ENCODE data around the gene TMEM98.
A peak's percentile ranks its signal among the peaks of the same experiment; 100 is the strongest.
"Not testable (repeated sequence)": the region's sequence is repeated elsewhere in the genome, so short reads cannot be mapped to it uniquely, and the experiment has no call there.

TMEM98 gene

DNA sequence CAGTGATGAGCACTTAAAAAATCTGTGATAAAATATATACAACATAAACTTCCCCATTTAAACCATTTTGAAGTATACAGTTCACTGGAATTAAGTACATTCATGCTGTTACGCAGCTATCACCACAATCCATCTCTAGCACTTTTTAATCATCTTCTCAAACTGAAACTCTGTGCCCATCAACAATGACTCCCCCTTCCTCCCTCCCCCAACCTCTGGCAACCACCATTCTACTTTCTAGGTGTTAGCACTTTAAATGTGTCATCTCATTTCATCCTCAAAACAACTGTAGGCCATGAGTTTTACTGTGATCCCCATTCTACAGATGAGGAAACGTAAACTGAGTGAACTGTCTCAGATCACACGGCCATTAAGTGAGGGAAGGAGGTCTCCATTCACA is 13.8 kb upstream of the TMEM98 start:
- no peak for DNase-seq (ENCODE audit: low read depth, low spot score)

DNA sequence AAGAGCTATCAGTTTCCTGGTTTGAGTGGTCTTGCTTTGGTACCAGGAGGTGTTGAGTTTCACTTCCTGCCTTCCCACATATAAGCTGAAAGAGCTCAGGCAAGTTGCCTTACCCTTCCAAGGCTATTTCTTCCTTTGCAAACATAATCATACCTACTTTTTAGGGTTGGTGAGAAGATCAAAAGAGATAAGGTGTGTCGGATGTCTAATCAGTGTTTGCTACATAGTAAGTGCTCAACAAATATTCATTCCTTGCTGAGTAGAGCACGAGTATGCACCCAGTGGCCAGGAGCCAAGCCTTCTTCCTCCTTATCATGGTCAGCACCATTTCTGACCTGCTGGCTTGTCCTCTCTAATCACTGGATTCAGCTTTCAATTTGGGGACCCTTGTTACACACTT is 12.7 kb upstream of the TMEM98 start:
- DNase-seq (ENCODE audit: low read depth, low spot score), result no peak

DNA sequence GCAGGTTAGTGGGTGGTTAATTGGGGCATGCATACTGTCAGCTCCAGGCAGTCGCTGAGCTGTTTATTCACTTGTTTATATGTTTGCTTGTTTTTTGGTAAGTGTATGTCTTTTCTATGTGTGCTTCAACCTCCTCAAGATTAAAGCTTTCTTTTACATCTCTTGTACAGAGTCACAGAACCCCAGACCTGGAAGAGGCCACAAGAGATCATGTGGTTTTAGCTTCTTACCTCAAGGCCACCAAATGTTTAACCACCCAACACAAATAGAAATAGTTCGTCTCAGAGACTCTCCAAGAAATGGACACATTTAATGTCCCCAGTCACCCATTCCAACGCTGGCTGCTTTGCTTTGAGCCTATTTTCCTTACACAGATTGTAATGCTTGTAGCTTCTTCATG is 11.8 kb upstream of the TMEM98 start:
- no peak for DNase-seq (ENCODE audit: low read depth, low spot score)

DNA sequence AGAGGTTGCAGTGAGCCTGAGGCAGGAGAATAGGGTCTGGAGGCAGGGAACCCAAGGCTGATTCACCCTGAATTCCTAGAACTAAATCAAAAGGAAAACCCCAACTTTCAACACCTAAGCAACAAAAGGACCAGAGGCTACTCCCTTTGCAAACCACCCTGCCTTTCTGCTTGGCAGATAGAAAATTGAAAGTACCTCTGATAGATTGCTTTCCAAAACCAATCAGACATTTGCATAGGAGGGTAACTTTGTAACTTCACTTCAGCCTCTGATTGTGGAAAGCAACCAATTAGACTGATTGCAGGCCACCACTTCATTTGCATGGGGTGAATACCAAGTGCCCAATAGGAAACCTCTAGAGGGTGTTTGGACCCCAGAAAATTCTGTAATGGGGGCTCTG is 10.9 kb upstream of the TMEM98 start:
- no peak for DNase-seq (ENCODE audit: low read depth, low spot score)

DNA sequence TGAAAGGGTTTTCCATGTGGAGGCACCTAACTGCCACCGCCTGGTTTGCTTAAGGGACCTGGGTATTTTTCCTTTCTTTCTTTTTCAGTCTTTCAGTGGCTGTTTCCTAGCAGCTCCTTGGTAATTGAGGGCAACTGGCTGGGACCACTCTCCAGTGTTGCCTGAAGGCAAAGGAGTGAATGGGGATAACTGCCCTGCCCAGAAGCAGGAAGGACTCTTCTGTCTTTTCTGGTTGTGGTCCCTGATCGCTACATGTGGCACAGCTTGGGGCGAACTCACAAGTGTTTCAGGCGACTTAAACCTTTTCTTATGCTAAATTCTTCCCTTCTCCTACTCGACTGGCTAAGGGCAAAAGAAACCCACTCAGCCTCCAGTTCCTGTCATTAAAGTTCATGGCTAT is 10.1 kb upstream of the TMEM98 start:
- no peak for DNase-seq (ENCODE audit: low read depth, low spot score)

DNA sequence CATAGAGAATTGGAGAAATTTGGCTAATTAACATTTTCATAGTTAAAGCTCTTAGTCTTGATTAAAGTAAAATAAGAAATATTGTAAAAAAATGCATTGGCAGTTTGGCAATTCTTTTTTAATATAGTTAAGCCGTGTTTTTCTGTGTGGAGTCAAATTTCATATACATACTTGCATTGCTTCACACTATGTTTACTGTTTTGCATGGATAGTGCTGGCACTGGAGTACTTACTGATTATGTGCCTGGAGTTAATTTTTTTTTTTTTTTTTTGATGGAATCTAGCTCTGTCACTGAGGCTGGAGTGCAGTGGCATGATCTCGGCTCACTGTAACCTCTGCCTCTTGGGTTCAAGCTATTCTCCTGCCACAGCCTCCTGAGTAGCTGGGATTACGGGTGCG is 8.1 kb upstream of the TMEM98 start:
- DNase-seq (ENCODE audit: low read depth, low spot score), result not testable (repeated sequence)

DNA sequence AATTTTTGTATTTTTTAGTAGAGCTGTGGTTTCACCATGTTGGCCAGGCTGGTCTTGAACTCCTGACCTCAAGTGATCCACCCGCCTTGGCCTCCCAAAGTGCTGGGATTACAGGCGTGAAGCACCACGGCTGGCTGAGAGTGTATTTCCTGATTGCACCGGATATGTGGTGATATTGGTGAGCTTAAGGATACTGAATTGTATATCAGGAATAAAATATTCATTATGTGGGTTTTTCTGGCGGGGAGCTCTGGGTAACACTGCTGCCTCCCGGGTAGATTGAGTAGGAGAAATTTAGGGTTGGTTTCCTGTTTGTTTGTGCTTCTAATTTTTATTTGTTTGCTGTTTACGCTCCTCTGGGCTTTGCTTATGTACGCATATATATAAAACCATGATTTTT is 7.7 kb upstream of the TMEM98 start:
- no peak for DNase-seq (ENCODE audit: low read depth, low spot score)

DNA sequence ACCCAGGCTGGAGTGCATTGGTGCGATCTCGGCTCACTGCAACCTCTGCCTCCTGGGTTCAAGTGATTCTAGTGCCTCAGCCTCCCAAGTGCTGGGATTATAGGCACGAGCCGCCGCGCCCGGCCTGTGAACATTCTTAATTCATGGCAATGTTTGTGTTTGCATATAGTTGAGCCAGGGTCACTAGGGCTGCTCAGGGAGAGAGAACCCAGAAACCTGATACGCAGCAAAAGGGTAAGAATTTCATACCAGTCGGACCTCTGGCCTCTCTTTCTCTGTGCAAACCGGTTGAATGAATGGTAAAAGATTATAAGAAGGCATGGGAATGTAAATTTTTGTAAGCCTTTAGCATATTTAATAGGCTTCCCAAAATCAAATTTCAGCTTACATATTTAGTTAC is 6.9 kb upstream of the TMEM98 start:
- no peak for DNase-seq (ENCODE audit: low read depth, low spot score)

DNA sequence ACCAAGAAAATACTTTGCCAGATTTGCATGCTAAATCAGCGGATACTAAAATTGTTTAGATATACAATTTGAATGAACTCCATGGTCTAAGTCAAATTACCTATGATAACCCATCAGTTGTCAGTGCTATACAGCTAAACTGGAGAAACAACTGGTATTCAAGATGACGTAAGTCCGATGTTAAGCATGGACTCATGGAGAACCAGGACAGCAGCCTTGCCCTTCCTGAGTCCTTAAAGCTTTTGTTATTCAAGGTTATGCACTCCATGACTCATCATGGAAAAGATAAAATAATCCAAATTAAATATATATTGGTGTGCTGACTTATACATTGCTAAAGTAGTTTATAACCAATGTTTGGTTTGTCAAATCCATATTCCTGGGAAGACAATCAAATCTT is 4.0 kb upstream of the TMEM98 start:
- not testable (repeated sequence) for DNase-seq (ENCODE audit: low read depth, low spot score)

DNA sequence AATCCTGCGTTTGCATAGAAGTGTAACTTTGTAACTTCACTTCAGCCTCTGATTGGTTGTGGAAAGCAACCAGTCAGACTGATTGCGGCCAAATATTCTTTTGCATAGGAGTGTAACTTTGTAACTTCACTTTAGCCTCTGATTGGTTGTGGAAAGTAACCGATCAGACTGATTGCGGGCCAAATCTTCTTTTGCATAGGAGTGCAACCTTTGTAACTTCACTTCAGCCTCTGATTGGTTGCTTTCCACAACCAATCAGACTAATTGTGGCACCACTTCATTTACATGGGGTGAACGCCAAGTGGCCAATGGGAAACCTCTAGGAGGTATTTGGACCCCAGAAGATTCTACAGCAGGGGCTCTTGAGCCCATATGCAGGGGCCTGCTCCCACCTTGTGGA is 1.8 kb upstream of the TMEM98 start:
- DNase-seq (ENCODE audit: low read depth, low spot score), result no peak

DNA sequence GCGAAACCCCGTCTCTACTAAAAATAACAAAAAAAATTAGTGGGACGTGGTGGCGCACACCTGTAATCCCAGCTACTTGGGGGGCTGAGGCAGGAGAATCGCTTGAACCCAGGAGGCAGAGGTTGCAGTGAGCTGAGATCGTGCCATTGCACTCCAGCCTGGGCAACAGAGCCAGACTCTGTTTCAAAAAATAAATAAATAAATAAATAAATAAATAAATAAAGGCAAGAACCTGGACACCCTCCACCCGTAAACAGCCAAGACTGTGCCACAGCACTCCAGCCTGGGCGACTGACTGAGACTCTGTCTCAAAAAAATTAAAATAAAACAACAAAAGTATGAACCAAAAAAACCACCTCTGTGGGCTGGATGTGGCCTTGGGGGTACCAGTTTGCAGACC is 1.2 kb upstream of the TMEM98 start:
- not testable (repeated sequence) for DNase-seq (ENCODE audit: low read depth, low spot score)

DNA sequence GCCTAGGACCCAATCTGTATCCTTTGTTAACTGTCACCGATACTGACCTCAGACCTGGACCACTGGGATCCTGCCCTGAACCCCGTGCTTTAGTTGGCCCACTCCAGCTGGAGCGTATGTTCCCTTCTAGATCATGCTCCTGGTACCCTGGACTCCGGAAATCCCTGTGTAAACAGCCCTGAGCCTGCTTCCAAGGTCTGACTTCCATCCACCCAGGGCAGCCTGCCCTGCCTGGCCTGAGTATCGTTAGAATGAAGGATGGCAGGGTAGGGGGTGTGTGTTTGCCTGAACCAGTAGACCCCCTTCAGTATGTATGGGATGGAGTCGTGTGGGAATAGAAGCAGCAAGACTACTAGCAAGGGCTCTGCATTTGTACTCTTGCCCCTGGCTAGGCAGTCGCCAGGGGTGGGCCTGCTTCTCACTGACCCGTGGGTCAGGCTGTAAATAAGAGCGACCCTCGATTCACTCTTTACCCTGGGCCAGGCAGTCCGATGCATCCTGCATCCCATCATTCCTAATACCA is 691 bp upstream of the TMEM98 start:
- DNase-seq (ENCODE audit: low read depth, low spot score), result no peak

DNA sequence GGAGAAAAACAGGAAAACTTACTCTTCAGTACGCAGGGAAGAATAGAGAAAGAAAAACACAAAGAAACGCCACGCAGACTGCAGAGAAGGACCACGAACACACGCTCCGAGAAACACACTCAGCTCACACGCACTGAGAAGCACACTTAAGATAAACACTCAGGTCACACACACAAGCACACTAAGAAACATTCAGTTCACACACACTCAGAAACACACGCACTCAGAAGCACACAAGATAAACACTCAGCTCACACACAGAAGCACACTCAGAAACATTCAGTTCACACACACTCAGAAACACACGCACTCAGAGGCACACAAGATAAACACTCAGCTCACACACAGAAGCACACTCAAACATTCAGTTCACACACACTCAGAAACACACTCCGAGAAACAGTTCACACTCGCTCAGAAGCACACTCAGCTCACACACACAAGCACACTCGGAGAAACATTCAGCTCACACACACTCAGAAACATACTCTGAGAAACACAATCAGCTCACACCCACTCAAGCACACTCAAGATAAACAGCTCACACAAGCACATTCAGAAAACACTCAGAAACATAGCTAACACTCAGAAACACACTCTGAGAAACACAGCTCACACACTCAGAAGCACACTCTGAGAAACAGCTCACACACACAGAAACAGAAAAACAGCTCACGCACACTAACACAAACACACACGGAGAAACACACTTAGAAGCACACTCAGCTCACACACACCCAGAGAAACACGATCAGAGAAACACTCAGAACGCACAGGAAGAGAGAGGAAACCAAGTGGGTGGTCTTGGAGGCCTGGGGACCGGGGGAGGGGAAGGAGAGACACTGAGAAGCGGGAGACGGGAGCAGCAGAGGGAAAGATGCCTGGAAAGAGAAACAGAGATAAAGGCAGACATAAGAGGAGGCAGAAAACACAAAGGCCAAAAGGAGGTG is 908 bp downstream of the TMEM98 start:
- DNase-seq (ENCODE audit: low read depth, low spot score), result no peak

DNA sequence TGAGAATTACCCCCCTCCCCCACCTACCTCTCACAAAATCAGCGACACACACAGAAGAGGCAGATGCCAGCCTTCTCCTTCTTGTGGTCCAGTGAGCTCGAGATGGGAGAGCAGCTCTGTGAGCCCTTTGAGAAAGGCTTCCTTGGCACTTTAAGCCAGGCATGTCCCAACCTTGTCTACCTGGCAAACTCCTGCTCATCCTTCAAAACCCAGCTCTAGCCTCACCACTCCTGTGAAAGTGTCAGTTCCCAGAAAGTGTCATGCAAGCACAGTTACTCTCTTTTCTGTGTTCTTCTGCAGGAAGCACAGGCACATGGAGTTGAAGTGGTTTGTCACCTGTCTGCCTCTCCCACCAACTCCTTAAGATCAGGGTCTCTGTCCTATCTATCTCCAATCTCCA is 1.6 kb downstream of the TMEM98 start:
- no peak for DNase-seq (ENCODE audit: low read depth, low spot score)

DNA sequence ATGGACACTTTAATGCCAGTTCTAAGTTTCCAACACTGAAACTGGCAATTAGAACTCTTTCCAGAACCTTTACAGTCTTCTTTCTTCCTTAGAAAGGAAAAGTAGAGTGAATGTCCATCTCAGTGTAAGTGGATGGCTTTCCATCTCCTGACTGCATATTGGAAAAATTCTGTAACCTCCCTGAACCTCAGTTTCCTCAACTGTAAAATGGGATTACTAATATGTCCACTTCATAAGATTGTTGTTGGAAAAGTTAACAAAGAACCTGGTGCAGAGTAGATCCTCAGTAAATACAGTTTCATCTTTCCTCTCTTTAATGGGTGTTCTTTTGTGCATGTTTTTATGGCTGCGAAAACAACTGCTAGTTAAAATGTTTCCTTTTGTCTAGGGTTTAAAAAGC is 2.6 kb downstream of the TMEM98 start:
- DNase-seq (ENCODE audit: low read depth, low spot score), result no peak

DNA sequence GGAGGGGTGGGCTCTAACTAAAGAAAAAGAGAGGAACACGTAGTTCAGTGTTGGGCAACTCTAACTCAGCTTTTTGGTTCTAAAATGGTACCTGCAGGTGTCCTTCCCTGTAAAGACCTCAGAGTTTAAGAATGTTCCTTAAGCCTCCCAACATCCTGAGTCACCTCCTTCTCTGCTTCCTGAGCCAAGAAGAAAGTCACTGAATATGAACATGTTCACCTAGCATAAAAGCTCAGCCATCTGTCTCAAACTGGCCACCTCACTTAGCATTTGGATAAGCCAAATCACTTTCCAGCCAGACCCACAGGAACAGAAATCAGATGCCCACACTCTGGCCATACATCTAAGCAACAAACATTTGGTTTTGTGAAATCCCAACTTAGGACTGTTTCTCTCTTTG is 3.7 kb downstream of the TMEM98 start:
- no peak for DNase-seq (ENCODE audit: low read depth, low spot score)

DNA sequence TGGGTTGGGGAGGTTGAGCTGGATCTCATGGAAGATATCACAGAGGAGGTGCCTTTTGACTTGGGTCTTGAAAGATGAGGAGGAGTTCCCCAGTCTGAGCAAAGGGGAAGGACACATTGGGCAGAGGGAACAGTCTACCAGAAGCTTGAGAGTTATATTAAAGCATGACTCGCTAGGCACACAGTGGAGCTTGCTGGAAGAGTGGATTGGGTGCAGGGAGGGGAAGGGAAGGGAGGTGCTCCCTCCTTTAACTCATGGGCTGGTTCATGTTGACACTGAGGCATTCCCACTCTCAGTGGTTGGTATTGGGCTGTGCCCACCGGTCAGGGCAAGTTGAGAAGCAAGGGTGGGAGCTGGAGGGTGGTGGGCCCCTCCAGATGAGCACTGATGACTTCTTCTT is 5.9 kb downstream of the TMEM98 start:
- no peak for DNase-seq (ENCODE audit: low read depth, low spot score)

DNA sequence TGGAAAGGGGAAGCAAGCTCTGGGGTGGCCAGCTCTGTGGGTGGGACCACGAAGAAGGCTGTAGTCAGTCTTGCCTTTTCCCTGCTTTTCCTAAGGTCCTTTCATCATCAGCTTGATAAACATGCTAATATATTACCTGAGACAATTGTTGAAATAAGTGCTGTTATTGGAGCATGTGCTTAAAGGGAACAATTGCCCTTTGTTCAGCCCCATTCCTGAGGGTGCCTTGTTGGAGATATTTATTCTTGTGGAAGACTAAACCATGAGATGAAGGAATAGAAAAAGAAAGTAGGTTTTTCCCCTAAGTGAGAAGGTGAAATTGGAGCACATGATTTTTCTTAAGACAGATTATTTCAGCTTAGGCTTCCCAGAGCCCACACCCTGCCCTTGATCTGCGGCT is 7.8 kb downstream of the TMEM98 start:
- DNase-seq (ENCODE audit: low read depth, low spot score), result no peak

DNA sequence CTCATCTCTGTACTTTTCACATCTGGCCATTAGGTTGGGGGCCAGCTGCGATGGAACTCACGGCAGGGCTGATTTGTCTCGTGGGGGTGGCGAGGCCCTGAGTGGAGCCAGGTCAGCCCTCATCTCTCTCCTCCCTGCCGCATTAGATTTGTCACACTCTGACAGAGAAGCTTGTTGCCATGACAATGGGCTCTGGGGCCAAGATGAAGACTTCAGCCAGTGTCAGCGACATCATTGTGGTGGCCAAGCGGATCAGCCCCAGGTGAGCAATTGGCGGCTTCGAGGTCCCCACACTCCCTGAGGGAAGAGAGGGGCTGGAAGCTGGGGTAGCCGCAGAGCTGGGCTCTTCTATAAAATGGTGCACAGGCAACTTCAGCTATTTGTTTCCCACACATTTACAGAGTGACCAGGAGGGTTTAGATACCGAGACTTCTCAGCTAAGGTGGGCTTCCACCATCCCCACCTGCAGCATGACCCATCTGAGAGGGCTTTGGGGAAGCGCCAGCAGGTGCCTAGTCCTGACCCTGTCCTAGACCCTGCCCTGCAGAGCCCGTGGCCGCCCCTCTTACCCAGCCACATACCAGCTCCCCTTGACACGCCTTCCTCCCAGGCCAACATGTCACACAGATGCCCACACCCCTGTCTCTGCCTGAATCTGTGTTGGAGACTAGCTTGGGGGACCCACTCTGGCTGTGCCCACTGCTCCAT is 8.4 kb downstream of the TMEM98 start:
- DNase-seq (ENCODE audit: low read depth, low spot score), result no peak

DNA sequence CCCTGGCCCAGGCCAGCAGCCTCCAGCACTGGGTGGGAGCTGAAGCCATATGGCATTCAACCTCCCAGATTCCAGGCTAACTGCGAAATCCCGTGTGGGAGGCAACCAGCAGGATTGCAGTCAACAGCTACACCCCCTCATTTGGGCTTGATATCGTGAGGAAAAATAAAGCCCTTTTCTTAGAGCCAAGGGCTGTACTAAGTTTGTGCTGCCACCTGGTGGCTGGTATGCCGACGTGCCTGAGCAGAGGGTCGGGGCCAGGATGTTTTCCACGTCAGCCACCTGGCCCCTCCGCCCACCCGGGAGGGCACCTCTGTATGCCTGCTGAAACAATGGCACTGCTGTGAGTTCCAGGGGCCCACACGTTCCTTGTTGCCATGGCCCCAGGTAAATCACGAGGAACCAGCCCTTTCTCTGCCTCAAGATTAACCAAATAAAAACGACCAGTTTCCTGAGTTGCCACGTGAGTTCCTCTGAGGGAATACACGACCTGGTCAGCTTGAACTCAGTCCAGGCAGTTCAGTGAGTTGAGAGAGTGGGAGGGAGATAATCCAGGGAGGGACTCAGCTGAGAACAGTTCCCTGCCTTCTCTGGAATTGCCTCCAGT is 9.0 kb downstream of the TMEM98 start:
- DNase-seq (ENCODE audit: low read depth, low spot score), result peak; percentile 29

DNA sequence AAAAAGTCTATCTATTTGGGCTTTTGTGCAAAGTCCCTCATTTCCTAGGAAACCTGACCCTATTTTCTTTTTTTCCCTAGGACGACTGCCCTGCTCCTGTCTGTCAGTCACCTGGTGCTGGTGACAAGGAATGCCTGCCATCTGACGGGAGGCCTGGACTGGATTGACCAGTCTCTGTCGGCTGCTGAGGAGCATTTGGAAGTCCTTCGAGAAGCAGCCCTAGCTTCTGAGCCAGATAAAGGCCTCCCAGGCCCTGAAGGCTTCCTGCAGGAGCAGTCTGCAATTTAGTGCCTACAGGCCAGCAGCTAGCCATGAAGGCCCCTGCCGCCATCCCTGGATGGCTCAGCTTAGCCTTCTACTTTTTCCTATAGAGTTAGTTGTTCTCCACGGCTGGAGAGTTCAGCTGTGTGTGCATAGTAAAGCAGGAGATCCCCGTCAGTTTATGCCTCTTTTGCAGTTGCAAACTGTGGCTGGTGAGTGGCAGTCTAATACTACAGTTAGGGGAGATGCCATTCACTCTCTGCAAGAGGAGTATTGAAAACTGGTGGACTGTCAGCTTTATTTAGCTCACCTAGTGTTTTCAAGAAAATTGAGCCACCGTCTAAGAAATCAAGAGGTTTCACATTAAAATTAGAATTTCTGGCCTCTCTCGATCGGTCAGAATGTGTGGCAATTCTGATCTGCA is 12.9 kb downstream of the TMEM98 start:
- DNase-seq (ENCODE audit: low read depth, low spot score), result no peak
